NAMALWA (cell line): ENCODE results near the gene AHRR.
"Not testable (repeated sequence)": the region's sequence is repeated elsewhere in the genome, so short reads cannot be mapped to it uniquely, and the experiment has no call there.

ENCODE experiments used
- DNase-seq: peaks from one replicate; pipeline ENCODE4 v3.0.0-alpha.2; 2015; ENCODE audit warnings: low spot score

The AHRR gene

DNA sequence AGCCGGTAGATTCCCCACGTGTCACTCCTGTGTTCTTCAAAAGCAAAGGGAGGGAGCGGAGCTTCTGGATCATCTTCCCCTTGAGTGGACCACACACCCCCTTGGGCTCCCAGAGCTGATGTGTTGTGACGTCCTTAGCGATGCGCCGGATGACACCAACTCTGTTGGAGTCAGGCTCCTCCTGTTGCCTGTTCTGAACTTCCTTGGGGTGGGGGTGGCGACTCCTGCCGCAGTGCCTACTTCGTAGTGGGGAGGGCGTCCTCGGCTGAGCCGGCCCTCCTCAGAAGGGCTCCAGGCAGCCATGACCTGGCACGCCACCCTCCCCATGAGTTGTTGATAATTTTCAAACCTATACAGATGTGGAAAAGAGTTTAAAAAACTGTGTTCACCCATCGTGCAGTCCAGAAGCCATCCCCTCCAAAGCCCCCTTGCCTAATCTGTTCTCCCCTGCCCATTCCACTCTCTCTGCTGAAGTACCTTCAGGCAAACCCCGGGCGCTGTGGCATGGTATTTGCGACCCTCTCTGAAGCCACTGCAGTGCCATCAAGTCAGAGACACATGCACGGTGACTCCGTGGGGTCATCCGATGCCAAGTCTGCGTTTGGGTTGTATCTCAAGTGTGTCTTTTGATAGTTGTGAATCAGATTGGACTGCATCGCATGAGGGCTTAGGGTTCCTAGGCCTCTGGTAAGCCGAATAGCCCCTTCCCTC is 138.2 kb downstream of the AHRR start:
- no peak for DNase-seq

DNA sequence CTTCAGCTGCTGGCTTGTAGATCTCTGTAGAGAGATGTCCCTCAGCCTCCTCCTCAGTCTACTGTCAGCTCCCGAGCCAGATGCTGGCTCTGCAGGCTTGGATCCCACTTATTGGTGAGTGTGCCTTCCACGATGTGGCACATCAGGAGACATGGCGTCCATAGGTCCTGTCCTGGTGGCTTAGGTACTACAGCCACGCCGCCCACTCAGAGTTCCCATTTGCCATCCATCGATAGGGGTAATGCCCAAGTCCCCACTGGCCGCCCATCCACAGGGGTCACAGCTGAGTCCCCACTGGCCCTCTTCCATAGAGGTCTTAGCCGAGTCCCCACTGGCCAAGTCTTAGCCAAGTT is 138.7 kb downstream of the AHRR start:
- DNase-seq, result no peak

GRCh38 chr5:462051-462481 is 140.6 kb downstream of the AHRR start:
- DNase-seq, result no peak

DNA sequence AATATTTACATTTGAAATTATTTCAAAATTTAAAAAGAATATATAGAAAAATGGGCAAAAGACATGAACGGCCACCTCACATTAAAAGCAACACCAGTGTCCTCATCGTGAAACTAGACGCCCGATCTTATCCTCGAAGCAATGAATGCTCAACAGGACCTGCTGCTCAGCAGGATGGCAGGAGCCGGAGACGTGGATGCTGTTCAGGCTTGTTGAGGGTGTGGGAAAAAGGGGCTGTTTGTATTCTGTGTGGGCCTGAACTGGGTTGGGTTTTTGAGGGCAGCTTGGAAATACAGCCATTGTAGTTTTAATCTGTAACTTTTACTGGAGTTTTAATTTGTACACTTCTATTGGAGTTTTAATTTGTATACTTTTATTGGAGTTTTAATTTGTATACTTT is 141.8 kb downstream of the AHRR start:
- no peak for DNase-seq

DNA sequence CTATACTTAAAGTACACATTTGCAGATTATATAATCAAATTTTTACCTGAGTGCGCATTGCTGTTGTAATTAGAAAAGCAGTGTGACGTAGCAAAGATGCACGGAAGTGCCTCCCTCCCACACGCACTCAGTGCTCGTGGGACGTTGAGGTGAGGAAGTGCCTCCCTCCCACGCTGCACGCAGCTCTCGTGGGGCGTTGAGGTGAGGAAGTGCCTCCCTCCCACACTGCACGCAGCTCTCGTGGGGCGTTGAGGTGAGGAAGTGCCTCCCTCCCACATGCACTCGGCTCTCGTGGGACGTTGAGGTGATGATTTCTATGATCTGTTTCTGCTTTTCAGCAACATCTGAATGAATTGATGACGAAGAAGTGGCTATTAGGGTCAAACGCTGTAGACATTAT is 142.4 kb downstream of the AHRR start:
- DNase-seq, result no peak

- no peak for DNase-seq
These were observed 142.9 kb downstream of the AHRR start for GRCh38 chr5:464446-464842.

GRCh38 chr5:464843-465590 is 143.5 kb downstream of the AHRR start:
- no peak for DNase-seq

DNA sequence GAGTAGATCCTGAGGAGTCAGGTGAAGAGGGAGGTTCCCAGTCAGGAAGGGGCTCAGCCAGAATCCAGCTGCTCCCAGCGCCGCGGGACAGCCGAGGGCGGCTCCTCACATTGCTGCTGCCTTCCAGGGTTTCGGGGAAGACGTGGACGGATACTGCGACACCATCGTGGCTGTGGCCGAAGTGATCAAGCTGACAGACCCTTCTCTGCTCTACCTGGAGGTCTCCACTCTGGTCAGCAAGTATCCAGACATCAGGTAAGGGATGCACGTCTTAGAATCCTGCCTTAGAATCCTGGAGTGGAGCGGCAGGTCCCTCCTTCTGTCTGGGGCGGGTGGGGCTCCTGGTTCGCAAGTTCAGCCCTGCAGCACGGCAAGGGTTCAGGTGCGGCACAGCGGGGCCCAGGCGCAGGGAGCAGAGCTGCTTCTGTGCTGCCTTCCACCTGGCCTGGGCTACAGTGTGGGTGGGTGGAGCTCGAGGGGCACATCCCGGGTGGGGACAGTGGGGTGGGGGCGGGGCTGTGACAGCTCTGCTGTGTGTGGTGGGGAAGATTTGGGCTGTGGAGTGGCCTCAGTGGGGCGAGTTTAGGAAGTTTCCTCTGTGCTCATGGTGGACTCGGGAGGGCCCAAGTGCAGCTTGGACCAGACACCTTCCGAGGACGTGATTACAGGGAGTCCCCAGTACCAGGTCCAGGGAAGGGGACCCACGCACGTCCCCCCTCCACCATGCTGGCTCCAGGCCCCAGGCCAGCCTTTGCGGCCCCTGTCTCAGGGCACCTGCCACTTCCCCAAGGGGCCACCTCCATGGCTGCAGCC is 144.3 kb downstream of the AHRR start:
- DNase-seq, result no peak

DNA sequence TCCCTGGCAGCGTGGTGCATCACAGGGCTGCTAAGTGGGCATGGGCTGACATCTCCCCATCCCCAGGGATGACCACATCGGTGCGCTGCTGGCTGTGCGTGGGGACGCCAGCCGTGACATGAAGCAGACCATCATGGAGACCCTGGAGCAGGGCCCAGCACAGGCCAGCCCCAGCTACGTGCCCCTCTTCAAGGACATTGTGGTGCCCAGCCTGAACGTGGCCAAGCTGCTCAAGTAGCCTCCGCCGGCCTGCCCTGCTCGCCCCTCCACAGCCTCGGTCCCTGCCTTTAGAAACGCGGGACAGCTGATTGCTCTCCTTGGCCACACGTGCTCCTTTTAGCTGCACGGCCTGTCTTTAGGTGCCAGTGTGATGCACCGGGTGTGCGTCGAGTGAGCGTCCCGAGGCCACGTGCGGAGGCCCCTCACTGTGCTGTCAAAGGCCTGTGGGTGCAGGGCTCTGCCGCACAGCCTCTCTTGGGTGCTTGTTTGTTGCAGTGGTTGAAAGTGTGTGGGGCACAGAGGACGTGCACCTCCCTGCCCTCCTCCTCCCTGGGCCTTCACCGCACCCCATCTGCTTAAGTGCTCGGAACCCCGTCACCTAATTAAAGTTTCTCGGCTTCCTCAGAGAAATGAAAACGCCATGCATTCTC is 145.3 kb downstream of the AHRR start:
- no peak for DNase-seq

- no peak for DNase-seq
These were observed 146.9 kb downstream of the AHRR start for GRCh38 chr5:468401-468800.

DNA sequence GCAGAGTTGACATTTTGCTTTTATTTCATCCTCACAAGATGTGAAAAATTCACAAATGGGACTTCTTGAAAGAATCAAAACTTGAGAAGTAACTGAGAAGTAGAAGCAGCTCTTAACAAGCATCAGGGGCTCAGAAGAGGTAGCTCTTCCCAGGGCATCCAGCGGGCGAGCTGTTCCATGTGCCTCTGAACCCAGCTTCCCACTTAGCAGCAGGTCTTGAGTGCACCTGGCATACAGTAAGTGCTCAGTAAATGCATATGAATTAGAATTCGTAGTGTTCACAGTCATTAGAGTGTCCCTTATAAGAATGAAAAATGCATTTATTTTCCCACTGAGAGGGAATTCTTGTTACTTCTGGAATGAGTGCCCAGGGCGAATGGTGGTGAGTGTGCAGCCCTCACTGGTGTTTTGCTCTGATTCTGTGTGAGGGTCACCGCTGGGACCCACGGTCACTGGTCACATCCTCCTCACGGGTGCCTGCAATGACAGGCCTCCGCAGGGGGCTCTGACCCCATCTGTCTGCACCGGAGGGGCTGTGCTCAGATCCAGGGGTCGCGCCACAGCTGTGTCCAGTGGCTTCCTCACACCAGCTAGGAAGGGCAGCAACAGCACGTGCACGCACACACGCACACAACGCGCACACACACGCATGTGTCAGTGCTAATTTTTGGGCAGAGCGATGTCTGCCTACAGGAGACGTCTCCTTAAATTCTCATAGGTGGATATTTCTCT is 148.4 kb downstream of the AHRR start:
- no peak for DNase-seq

GRCh38 chr5:470961-471749 is 149.6 kb downstream of the AHRR start:
- DNase-seq, result no peak

GRCh38 chr5:471750-472058 is 150.2 kb downstream of the AHRR start:
- DNase-seq, result peak; percentile 37

GRCh38 chr5:472076-472655 is 150.7 kb downstream of the AHRR start:
- no peak for DNase-seq

- DNase-seq, result peak; percentile 95
These were observed 151.4 kb downstream of the AHRR start for GRCh38 chr5:472656-473550.

DNA sequence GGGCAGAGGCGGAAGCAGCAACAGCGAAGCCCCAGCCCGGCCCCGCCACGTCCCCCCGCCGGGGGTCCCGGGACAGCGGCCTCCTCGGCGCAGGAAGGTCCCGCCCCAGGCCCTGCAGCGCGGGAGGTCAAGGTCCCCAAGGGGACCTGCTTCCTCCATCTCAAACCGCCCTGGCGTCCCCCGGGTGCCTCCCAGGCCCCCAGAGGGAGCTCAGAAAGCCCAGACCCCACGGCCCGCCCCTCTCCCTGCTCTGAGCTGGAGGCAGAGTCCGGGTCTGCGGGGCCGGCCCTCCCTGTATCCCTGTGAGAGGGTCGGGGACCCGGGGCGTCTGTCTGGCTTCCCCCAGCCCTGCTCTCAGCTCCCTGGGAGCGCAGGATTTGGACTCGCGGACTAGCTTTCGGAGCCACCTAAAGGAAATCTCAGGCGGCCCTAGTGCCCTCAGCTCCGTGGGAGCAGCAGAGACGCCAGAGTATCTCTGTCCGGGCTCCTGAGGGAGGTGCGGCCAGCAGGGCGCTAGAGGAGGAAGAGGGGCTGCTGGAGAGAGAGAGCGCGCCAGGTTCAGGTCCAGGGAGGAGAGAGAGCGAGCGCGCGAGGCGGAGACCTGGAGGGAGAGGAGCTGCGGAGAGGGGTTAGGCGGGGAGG is 152.2 kb downstream of the AHRR start:
- DNase-seq, result peak; percentile 63

DNA sequence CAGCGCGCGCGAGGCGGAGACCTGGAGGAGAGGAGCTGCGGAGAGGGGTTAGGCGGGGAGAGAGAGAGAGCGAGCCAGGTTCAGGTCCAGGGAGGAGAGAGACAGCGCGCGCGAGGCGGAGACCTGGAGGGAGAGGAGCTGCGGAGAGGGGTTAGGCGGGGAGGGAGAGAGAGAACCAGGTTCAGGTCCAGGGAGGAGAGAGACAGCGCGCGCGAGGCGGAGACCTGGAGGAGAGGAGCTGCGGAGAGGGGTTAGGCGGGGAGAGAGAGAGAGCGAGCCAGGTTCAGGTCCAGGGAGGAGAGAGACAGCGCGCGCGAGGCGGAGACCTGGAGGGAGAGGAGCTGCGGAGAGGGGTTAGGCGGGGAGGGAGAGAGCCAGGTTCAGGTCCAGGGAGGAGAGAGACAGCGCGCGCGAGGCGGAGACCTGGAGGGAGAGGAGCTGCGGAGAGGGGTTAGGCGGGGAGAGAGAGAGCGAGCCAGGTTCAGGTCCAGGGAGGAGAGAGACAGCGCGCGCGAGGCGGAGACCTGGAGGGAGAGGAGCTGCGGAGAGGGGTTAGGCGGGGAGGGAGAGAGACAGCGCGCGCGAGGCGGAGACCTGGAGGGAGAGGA is 152.8 kb downstream of the AHRR start:
- not testable (repeated sequence) for DNase-seq

DNA sequence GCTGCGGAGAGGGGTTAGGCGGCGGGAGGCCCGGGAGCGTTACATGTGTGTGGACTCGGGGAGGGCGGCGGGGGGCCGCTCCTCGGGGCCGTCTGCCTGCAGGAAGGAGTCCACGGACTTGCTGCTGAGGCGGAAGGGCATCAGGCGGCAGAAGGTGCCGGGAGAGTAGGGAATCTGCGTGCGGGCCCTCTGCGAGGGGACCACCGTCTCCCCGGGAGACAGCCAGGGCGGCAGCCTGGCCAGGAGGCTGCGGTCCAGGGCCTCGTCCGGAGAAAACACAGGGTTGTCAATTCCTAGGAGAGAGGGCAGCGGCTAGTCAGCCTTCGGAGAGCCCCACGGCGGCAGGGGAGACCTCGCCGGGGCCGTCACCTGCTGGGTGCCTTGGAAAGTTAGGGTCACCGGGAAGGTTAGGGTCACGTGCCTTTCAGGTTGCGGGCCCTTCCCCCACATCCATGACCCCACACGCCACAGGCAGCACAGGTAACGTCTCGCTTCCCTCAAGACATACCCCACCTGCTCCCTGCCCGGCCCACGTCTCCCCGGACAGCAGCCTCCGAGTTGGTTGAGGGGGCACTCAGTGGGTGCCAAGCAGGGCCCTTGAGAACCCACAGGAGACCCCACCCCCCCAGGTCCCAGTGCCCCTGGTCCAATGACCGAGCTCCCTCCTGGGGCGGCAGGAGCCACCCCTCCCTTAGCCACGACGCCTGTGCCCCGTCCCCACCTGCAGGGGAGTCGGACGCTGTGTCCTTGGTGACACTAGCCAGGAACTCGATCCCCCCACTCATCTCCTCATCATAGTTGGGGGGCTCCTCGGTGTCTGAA is 153.5 kb downstream of the AHRR start:
- no peak for DNase-seq
